Endothelial cell of umbilical vein (primary cell): ENCODE data around the gene SCN4A. TPM values are rescaled to one million over a fixed set of nuclear protein-coding genes. Genes with fewer than 3 reads are reported as not detected.

Experiments
- BruUV-seq: library from RNA; stranded (reverse); fragments of 400-500 nt; replicated peaks from 2 replicates; lab custom pipeline; 2021; lab: Mats Ljungman, UMichigan
- CTCF ChIA-PET: fragments of 300-600, 350-600 bp; sonication (Branson Sonifier 250); formaldehyde crosslinking; loops from one replicate; lab custom pipeline; 2021; ENCODE audit warnings: antibody characterized with exemption, inconsistent platforms; lab: Charles Lee
- POLR2A ChIA-PET: fragments of 300-600, 350-600 bp; sonication (Branson Sonifier 250); formaldehyde crosslinking; loops from one replicate; lab custom pipeline; 2021; ENCODE audit warnings: antibody characterized with exemption, inconsistent platforms; lab: Charles Lee
- DNase-seq: peaks from one replicate; pipeline ENCODE4 v3.0.0-alpha.2; 2011; ENCODE audit warnings: low read depth, low spot score
- FAIRE-seq: peaks from 2 replicates; lab custom pipeline; 2011; peaks lifted over from hg19 to GRCh38; lab: Jason Lieb, UNC
- H2AFZ ChIP-seq: 2 replicates; pipeline ENCODE4 v1.6.0; 2012; ENCODE audit warnings: low read depth, low read length, control low read depth, inconsistent platforms
- H3K27ac ChIP-seq: 2 replicates; pipeline ENCODE4 v1.5.1; 2011; ENCODE audit warnings: low read depth, mild to moderate bottlenecking, control low read depth, low read length, moderate library complexity; ENCODE audit not compliant: insufficient read depth
- H3K27me3 ChIP-seq, 2 experiments: 2 replicates each; pipeline versions ENCODE4 v1.6.0 to v1.6.1; 2011; ENCODE audit warnings: low read length in 2 of 2, mixed read lengths in 1 of 2; ENCODE audit not compliant: control insufficient read depth in 2 of 2, insufficient read depth in 2 of 2
- H3K36me3 ChIP-seq, 2 experiments: 2 replicates in 1 of 2; 3 replicates in 1 of 2; pipeline ENCODE4 v1.5.1; 2011; ENCODE audit warnings: low read length in 2 of 2, mild to moderate bottlenecking in 1 of 2, moderate library complexity in 1 of 2; ENCODE audit not compliant: control insufficient read depth in 2 of 2, insufficient read depth in 2 of 2; ENCODE audit errors: extremely low read depth in 1 of 2
- H3K4me1 ChIP-seq: 3 replicates; pipeline ENCODE4 v1.5.1; 2011; ENCODE audit warnings: mild to moderate bottlenecking, low read length; ENCODE audit not compliant: control insufficient read depth, insufficient read depth; ENCODE audit errors: extremely low read depth
- H3K4me2 ChIP-seq: 2 replicates; pipeline ENCODE4 v1.6.1; 2011; ENCODE audit warnings: low read length, control low read depth, mixed read lengths; ENCODE audit not compliant: insufficient read depth
- H3K4me3 ChIP-seq, 3 experiments: fragments of 200-600 bp in 1 of 3; sonication (generic), shearing (Covaris generic) in 1 of 3; replicated peaks in 1 of 3; 2 replicates each; pipeline ENCODE4 v1.5.1; 2011 to 2016; ENCODE audit warnings: control low read depth in 3 of 3, low read length in 3 of 3, mild to moderate bottlenecking in 2 of 3, inconsistent platforms in 1 of 3, low read depth in 1 of 3, moderate library complexity in 1 of 3; ENCODE audit not compliant: insufficient read depth in 1 of 3
- H3K79me2 ChIP-seq: 2 replicates; pipeline ENCODE4 v1.6.0; 2012; ENCODE audit warnings: low read length, inconsistent platforms; ENCODE audit not compliant: control insufficient read depth, insufficient read depth
- H3K9ac ChIP-seq: replicated peaks from 2 replicates; pipeline ENCODE3; 2011; ENCODE audit warnings: low read length, control low read depth; ENCODE audit not compliant: insufficient read depth; ENCODE audit errors: extremely low read depth
- H3K9me1 ChIP-seq: replicated peaks from 3 replicates; pipeline ENCODE4 v1.6.0; 2011; ENCODE audit warnings: mild to moderate bottlenecking, low read length; ENCODE audit not compliant: control insufficient read depth, insufficient read depth; ENCODE audit errors: extremely low read depth
- H3K9me3 ChIP-seq: replicated peaks from 2 replicates; pipeline ENCODE4 v1.5.1; 2012; ENCODE audit warnings: low read length, inconsistent platforms; ENCODE audit not compliant: control insufficient read depth, insufficient read depth
- H4K20me1 ChIP-seq: replicated peaks from 2 replicates; pipeline ENCODE3; 2011; ENCODE audit warnings: mild to moderate bottlenecking, low read length; ENCODE audit not compliant: control insufficient read depth, insufficient read depth; ENCODE audit errors: extremely low read depth
- FOS ChIP-seq: IDR thresholded peaks from 2 replicates; pipeline ENCODE4 v1.6.1; 2011; ENCODE audit warnings: mild to moderate bottlenecking, low read length, moderate library complexity, borderline replicate concordance; ENCODE audit not compliant: insufficient read depth
- GATA2 ChIP-seq: IDR thresholded peaks from 2 replicates; pipeline ENCODE4 v1.7.0; 2011; ENCODE audit warnings: low read depth, mild to moderate bottlenecking, moderate library complexity, mixed read lengths, low read length; ENCODE audit not compliant: insufficient read length, insufficient read depth
- JUN ChIP-seq: IDR thresholded peaks from 2 replicates; pipeline ENCODE4 v1.6.1; 2011; ENCODE audit warnings: borderline replicate concordance, low read depth; ENCODE audit not compliant: insufficient read length, insufficient read depth
- POLR2A ChIP-seq: IDR thresholded peaks from 2 replicates; pipeline ENCODE4 v1.6.1; 2012; ENCODE audit warnings: low read depth, mild to moderate bottlenecking, control low read depth, low read length
- dilution Hi-C: fragments of 300-500 bp; cut with MboI; formaldehyde crosslinking; loops from one replicate; pipeline ENCODE4 v1.15.0; 2019; ENCODE audit warnings: low sequenced_read_pairs; ENCODE audit not compliant: extremely low pct_ligation_motif_present
- intact Hi-C: fragments of 100-400 bp; cut with micrococcal nuclease; formaldehyde crosslinking; loops from one replicate; pipeline ENCODE4 v1.10.0; 2022
- polyA plus RNA-seq, 4 experiments: library from polyadenylated mRNA; depleted of rRNA in 3 of 4; stranded (reverse) in 3 of 4; unstranded in 1 of 4; fragments of >200 nt; gene quantifications; 2 replicates each; pipeline versions ENCODE4 v1.2.1 to v1.2.3, GENCODE V29; 2011 to 2012; ENCODE audit warnings: missing spikeins in 1 of 4
- total RNA-seq: library from RNA; stranded (reverse); gene quantifications from 2 replicates; pipeline ENCODE4 v1.2.3, GENCODE V29; 2021
- TF ChIP-seq, protein P1 (sequence below): IDR thresholded peaks from 2 replicates; pipeline ENCODE4 v1.6.1; 2011; ENCODE audit not compliant: insufficient read depth, insufficient read length
- TF ChIP-seq, protein P2 (sequence below), 2 donors: IDR thresholded peaks; 1 replicate in 1 of 2; 2 replicates in 1 of 2; pipeline ENCODE4 v1.5.1; 2011; ENCODE audit warnings: low read length in 2 of 2, mild to moderate bottlenecking in 2 of 2, moderate library complexity in 2 of 2, control low read depth in 1 of 2, inconsistent platforms in 1 of 2, low read depth in 1 of 2; ENCODE audit not compliant: insufficient read depth in 1 of 2; ENCODE audit errors: extremely low read depth in 1 of 2

Gene SCN4A
- total and polyA plus RNA-seq, 2 donors (not counting 3 experiments of a cell fraction or from before 2014, with no cell fraction given): 0.01 to 0.40 TPM

DNA sequence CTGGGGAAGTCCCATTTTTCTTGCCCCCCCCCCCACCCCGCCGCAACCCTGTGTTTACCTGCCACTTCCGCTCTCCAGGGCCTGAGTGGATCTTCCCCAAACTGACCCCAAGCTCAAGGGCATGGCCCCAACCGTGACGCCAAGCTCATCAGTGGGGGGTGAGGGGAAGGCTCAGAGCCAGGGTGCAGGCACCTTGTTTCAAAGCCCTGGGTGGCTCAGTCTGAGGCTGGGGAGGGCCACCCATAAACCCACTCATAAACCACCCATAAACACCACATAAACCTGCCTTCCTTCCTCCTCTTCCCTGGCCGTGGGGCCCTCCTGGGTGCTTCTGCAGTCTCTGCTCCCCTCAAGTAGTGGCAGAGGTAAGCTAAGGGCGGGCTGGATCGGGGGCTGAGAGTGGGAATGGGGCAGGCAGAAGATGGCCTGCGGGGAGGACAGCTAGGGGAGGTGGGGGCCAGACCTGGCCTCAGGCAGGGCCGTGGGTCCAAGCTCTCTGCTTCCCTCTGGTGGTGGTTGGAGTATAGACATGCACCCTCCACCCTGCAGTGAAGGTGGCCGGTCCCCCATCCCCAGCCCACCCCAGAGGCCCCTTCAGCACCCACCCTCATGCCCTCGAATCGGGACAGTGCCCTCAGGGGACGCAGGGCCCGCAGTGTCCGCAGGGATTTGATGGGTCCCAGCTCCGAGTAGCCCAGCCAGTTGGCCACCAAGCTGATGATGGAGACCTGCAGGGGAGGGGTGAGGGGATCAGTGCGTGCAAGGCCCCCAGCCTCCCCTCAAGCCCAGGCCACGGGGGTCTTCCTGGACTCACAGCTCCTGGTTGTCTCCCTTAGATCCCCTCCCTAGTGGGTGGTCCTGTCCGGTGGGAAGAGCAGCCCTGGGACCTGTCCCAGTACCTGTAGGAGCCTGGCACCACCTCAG, 26.0 kb downstream of the SCN4A start:
- Histone ChIP-seq H3K79me2 (no peaks in the 10 kb centered on the region), H3K36me3 (no peaks in the 10 kb centered on the region), H3K9ac (no peak overlapping the region), H2AFZ (no peak overlapping the region), H3K9me1 (no peaks in the 10 kb centered on the region), H3K4me3 (no peak overlapping the region), H3K4me1 (no peaks in the 10 kb centered on the region), H4K20me1 (no peaks in the 10 kb centered on the region), H3K27ac (no peak overlapping the region), H3K27me3 (no peaks in the 10 kb centered on the region), H3K4me2 (no peak overlapping the region), H3K9me3 (no peaks in the 10 kb centered on the region)
- ChIA-PET POLR2A (no interaction called here), CTCF (interaction anchor here (0.6 to 3.0 kb wide), 48 partner anchors 9 to 353 kb away, joined by 3 to 108 read pairs (median 6); partner anchors contain the start of genes CD79B, CSHL1, GH1 and ICAM2)
- no peak for TF ChIP-seq JUN
- TF ChIP-seq, protein P1, sequence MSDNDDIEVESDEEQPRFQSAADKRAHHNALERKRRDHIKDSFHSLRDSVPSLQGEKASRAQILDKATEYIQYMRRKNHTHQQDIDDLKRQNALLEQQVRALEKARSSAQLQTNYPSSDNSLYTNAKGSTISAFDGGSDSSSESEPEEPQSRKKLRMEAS: no peak
- TF ChIP-seq, protein P2, sequence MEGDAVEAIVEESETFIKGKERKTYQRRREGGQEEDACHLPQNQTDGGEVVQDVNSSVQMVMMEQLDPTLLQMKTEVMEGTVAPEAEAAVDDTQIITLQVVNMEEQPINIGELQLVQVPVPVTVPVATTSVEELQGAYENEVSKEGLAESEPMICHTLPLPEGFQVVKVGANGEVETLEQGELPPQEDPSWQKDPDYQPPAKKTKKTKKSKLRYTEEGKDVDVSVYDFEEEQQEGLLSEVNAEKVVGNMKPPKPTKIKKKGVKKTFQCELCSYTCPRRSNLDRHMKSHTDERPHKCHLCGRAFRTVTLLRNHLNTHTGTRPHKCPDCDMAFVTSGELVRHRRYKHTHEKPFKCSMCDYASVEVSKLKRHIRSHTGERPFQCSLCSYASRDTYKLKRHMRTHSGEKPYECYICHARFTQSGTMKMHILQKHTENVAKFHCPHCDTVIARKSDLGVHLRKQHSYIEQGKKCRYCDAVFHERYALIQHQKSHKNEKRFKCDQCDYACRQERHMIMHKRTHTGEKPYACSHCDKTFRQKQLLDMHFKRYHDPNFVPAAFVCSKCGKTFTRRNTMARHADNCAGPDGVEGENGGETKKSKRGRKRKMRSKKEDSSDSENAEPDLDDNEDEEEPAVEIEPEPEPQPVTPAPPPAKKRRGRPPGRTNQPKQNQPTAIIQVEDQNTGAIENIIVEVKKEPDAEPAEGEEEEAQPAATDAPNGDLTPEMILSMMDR (IDR thresholded peaks at IDR 0.05; ENCODE audit: extremely low read depth in 1 of 2, insufficient read depth in 1 of 2, low read depth in 1 of 2, low read length in 2 of 2): peak; percentile 38 to 94
- no peak for TF ChIP-seq FOS
- no peak for TF ChIP-seq POLR2A
- TF ChIP-seq GATA2: no peak
- FAIRE-seq (no peak), DNase-seq (peak; percentile 23)
- intact Hi-C loops: loop anchor here (1.0 to 2.0 kb wide), 2 partner anchors 27 to 44 kb away; no protein-coding TSS in a partner anchor
- dilution Hi-C loops: no loop called here
- BruUV-seq: no TSS peak
